ENCODE results near the gene UMODL1. TPM values are rescaled to one million over a fixed set of nuclear protein-coding genes. Genes with fewer than 3 reads are reported as not detected.

Gene UMODL1
- total RNA-seq, 6 experiments from 2014 or later: 0.06 to 1.2 (median 0.75) TPM; not detected in 2

GRCh38 chr21:42129300-42130266, 58.5 kb downstream of the UMODL1 start:
- Histone ChIP-seq H3K36me3 (no peaks in the 10 kb centered on the region), H3K4me3 (no peak overlapping the region), H3K4me1 (no peaks in the 10 kb centered on the region), H3K9me3 (no peaks in the 10 kb centered on the region), H3K27me3 (no peaks in the 10 kb centered on the region), H3K27ac (no peak overlapping the region)
- ATAC-seq (no peak), DNase-seq (no peak)
- 41% methylated on average over 11 of the region's 11 CpGs for WGBS (ENCODE audit: insufficient coverage, low coverage, low lambda C conversion rate, missing lambda C conversion rate)
- TF ChIP-seq, protein P1, sequence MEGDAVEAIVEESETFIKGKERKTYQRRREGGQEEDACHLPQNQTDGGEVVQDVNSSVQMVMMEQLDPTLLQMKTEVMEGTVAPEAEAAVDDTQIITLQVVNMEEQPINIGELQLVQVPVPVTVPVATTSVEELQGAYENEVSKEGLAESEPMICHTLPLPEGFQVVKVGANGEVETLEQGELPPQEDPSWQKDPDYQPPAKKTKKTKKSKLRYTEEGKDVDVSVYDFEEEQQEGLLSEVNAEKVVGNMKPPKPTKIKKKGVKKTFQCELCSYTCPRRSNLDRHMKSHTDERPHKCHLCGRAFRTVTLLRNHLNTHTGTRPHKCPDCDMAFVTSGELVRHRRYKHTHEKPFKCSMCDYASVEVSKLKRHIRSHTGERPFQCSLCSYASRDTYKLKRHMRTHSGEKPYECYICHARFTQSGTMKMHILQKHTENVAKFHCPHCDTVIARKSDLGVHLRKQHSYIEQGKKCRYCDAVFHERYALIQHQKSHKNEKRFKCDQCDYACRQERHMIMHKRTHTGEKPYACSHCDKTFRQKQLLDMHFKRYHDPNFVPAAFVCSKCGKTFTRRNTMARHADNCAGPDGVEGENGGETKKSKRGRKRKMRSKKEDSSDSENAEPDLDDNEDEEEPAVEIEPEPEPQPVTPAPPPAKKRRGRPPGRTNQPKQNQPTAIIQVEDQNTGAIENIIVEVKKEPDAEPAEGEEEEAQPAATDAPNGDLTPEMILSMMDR (IDR thresholded peaks at IDR 0.05): no peak
- TF ChIP-seq POLR2A (IDR thresholded peaks at IDR 0.05): no peak
- intact Hi-C loops (cut with DNase I): no loop called here

GRCh38 chr21:42130441-42130840, 59.3 kb downstream of the UMODL1 start:
- ATAC-seq (no peak), DNase-seq (peak in 1 of 3 donors; percentile 16)
- Histone ChIP-seq H3K4me3 (no peak overlapping the region), H3K4me1 (no peaks in the 10 kb centered on the region), H3K27ac (no peak overlapping the region), H3K9me3 (no peaks in the 10 kb centered on the region), H3K36me3 (no peaks in the 10 kb centered on the region), H3K27me3 (no peaks in the 10 kb centered on the region)
- 64% methylated on average over 6 of the region's 6 CpGs for WGBS (ENCODE audit: insufficient coverage, low coverage, low lambda C conversion rate, missing lambda C conversion rate)
- intact Hi-C loops (cut with DNase I): no loop called here
- TF ChIP-seq, protein P1 (IDR thresholded peaks at IDR 0.05): no peak
- no peak for TF ChIP-seq POLR2A (IDR thresholded peaks at IDR 0.05)

- TF ChIP-seq, protein P1 (IDR thresholded peaks at IDR 0.05): no peak
- TF ChIP-seq POLR2A (IDR thresholded peaks at IDR 0.05): no peak
- no peak overlapping the region for H3K4me3 ChIP-seq
- 0% methylated on average over 1 of the region's 1 CpG for WGBS (ENCODE audit: insufficient coverage, low coverage, low lambda C conversion rate, missing lambda C conversion rate)
- no peaks in the 10 kb centered on the region for H3K27me3 ChIP-seq
- ATAC-seq (no peak), DNase-seq (no peak)
- H3K9me3 ChIP-seq: no peaks in the 10 kb centered on the region
- intact Hi-C loops (cut with DNase I): no loop called here
- H3K4me1 ChIP-seq: no peaks in the 10 kb centered on the region
- no peak overlapping the region for H3K27ac ChIP-seq
- H3K36me3 ChIP-seq: no peaks in the 10 kb centered on the region
Observed at GRCh38 chr21:42132183-42132582, 61.1 kb downstream of the UMODL1 start.

- TF ChIP-seq, protein P1 (IDR thresholded peaks at IDR 0.05): no peak
- TF ChIP-seq POLR2A (IDR thresholded peaks at IDR 0.05): no peak
- Histone ChIP-seq H3K27me3 (no peaks in the 10 kb centered on the region), H3K27ac (no peak overlapping the region), H3K36me3 (no peaks in the 10 kb centered on the region), H3K9me3 (no peaks in the 10 kb centered on the region), H3K4me1 (no peaks in the 10 kb centered on the region), H3K4me3 (no peak overlapping the region)
- DNase-seq: no peak
- intact Hi-C loops (cut with DNase I): no loop called here
- ATAC-seq: no peak
- WGBS (ENCODE audit: insufficient coverage, low coverage, low lambda C conversion rate, missing lambda C conversion rate): no CpG with 5 or more reads among the region's 8 CpGs
Observed at GRCh38 chr21:42133131-42133530, 62.0 kb downstream of the UMODL1 start.
